HCT116 (cell line): ENCODE results near the gene ERC1. TPM values are rescaled to one million over a fixed set of nuclear protein-coding genes. Genes with fewer than 3 reads are reported as not detected.

Experiments used
- ATAC-seq: fragments of 200-7000 bp; cut with Tn5 transposase; 2 replicates; pipeline ENCODE4 v1.9.1; 2020; ENCODE audit warnings: mild to moderate bottlenecking, moderate library complexity
- BruUV-seq: library from RNA; stranded (reverse); fragments of 400-500 nt; replicated peaks from 2 replicates; lab custom pipeline; 2021; lab: Mats Ljungman, UMichigan
- CTCF ChIA-PET: fragments of 300-600 bp; sonication (Branson Sonifier 250); formaldehyde crosslinking; loops from one replicate; lab custom pipeline; 2021; ENCODE audit warnings: antibody characterized with exemption; lab: Charles Lee
- POLR2A ChIA-PET: fragments of 300-600, 350-600 bp; sonication (Branson Sonifier 250); formaldehyde crosslinking; loops from one replicate; lab custom pipeline; 2021; ENCODE audit warnings: antibody characterized with exemption; lab: Charles Lee
- RAD21 ChIA-PET, 2 experiments: fragments of 300-600 bp; sonication (Branson Sonifier 250); formaldehyde crosslinking; loops; one replicate each; lab custom pipeline; 2023; ENCODE audit warnings: low total read pairs in 2 of 2; ENCODE audit not compliant: uncharacterized antibody in 2 of 2, unreplicated experiment in 2 of 2, low non-redundant PET in 1 of 2; lab: Charles Lee
- DNase-seq: peaks from one replicate; pipeline ENCODE4 v3.0.0-alpha.2; 2010; ENCODE audit warnings: low read depth, low spot score
- H2AFZ ChIP-seq: fragments of 200-600 bp; shearing (Covaris generic), sonication (generic); 2 replicates; pipeline ENCODE4 v1.6.1; 2017; ENCODE audit warnings: low read depth, mixed run types, mixed read lengths, antibody characterized with exemption, low read length; ENCODE audit not compliant: poor library complexity, severe bottlenecking
- H3K27ac ChIP-seq: 2 replicates; pipeline ENCODE4 v1.5.1; 2012; ENCODE audit warnings: low read depth, low read length
- H3K27me3 ChIP-seq: fragments of 200-600 bp; sonication (generic); 2 replicates; pipeline ENCODE4 v1.6.1; 2016; ENCODE audit warnings: mixed run types, low read length, mixed read lengths; ENCODE audit not compliant: insufficient read depth
- H3K36me3 ChIP-seq, 2 experiments: fragments of 200-500 bp in 1 of 2; fragments of 200-600 bp in 1 of 2; sonication (Bioruptor generic) in 1 of 2; sonication (generic) in 1 of 2; 2 replicates each; pipeline versions ENCODE4 v1.5.1 to v1.6.1; 2014 to 2016; ENCODE audit warnings: low read length in 2 of 2, inconsistent platforms in 1 of 2, mixed read lengths in 1 of 2, mixed run types in 1 of 2; ENCODE audit not compliant: insufficient read depth in 2 of 2, control insufficient read depth in 1 of 2
- H3K4me1 ChIP-seq, 2 experiments: fragments of 200-600 bp in 1 of 2; sonication (generic) in 1 of 2; 2 replicates each; pipeline versions ENCODE4 v1.5.1 to v1.6.1; 2012 to 2017; ENCODE audit warnings: low read length in 2 of 2, inconsistent platforms in 1 of 2, mild to moderate bottlenecking in 1 of 2, mixed read lengths in 1 of 2, mixed run types in 1 of 2, moderate library complexity in 1 of 2; ENCODE audit not compliant: insufficient read depth in 2 of 2, control insufficient read depth in 1 of 2
- H3K4me2 ChIP-seq: fragments of 200-600 bp; sonication (generic); 2 replicates; pipeline ENCODE4 v1.6.1; 2017; ENCODE audit warnings: mixed run types, low read length, mixed read lengths
- H3K4me3 ChIP-seq, 2 experiments: fragments of 200-600 bp in 1 of 2; sonication (generic) in 1 of 2; replicated peaks in 1 of 2; 2 replicates each; pipeline ENCODE4 v1.5.1; 2011 to 2016; ENCODE audit warnings: low read length in 2 of 2, control low read depth in 1 of 2, low read depth in 1 of 2, mild to moderate bottlenecking in 1 of 2, mixed read lengths in 1 of 2, mixed run types in 1 of 2
- H3K79me2 ChIP-seq: fragments of 200-600 bp; sonication (generic); 2 replicates; pipeline ENCODE4 v1.6.1; 2017; ENCODE audit warnings: mild to moderate bottlenecking, mixed run types, low read length, moderate library complexity, mixed read lengths; ENCODE audit not compliant: insufficient read depth
- H3K9ac ChIP-seq: fragments of 200-600 bp; sonication (generic); 2 replicates; pipeline ENCODE4 v1.6.1; 2016; ENCODE audit warnings: low read length, mixed read lengths
- H3K9me2 ChIP-seq: fragments of 200-600 bp; sonication (generic), shearing (Covaris generic); 2 replicates; pipeline ENCODE4 v1.6.1; 2017; ENCODE audit warnings: mixed run types, mild to moderate bottlenecking, moderate library complexity; ENCODE audit not compliant: insufficient read depth
- H3K9me3 ChIP-seq, 2 experiments: fragments of 200-500 bp in 1 of 2; fragments of 200-600 bp in 1 of 2; sonication (Bioruptor generic) in 1 of 2; sonication (generic) in 1 of 2; 2 replicates each; pipeline ENCODE4 v1.6.1; 2014 to 2017; ENCODE audit warnings: low read length in 2 of 2, mixed read lengths in 2 of 2, inconsistent platforms in 1 of 2, low read depth in 1 of 2, mild to moderate bottlenecking in 1 of 2, mixed run types in 1 of 2, moderate library complexity in 1 of 2; ENCODE audit not compliant: control insufficient read depth in 1 of 2, insufficient read depth in 1 of 2
- H4K20me1 ChIP-seq: fragments of 200-600 bp; sonication (generic), shearing (Covaris generic); 2 replicates; pipeline ENCODE4 v1.6.1; 2017; ENCODE audit warnings: mixed run types, mild to moderate bottlenecking, moderate library complexity; ENCODE audit not compliant: insufficient read depth
- CBX3 ChIP-seq: IDR thresholded peaks from 2 replicates; pipeline ENCODE4 v1.6.1; 2012; ENCODE audit warnings: low read depth
- CEBPB ChIP-seq: IDR thresholded peaks from 2 replicates; pipeline ENCODE4 v1.6.1; 2012; ENCODE audit warnings: low read depth
- EGR1 ChIP-seq: IDR thresholded peaks from 2 replicates; pipeline ENCODE4 v1.6.1; 2012; ENCODE audit warnings: low read depth
- ELF1 ChIP-seq: IDR thresholded peaks from 2 replicates; pipeline ENCODE4 v1.6.1; 2012; ENCODE audit warnings: low read depth, borderline replicate concordance
- EZH2 ChIP-seq: fragments of 200-600 bp; sonication (generic); IDR thresholded peaks from 2 replicates; pipeline ENCODE4 v1.6.1; 2017; ENCODE audit warnings: antibody characterized with exemption, mixed run types
- JUND ChIP-seq: IDR thresholded peaks from 2 replicates; pipeline ENCODE4 v1.6.1; 2012
- MAX ChIP-seq: IDR thresholded peaks from 2 replicates; pipeline ENCODE4 v1.6.1; 2012
- POLR2A ChIP-seq: IDR thresholded peaks from 2 replicates; pipeline ENCODE4 v1.7.0; 2011; ENCODE audit warnings: borderline replicate concordance; ENCODE audit not compliant: insufficient read depth, insufficient read length; ENCODE audit errors: extremely low read depth
- POLR2AphosphoS5 ChIP-seq: IDR thresholded peaks from 2 replicates; pipeline ENCODE4 v1.6.1; 2011; ENCODE audit warnings: mild to moderate bottlenecking, low read depth, low read length, moderate library complexity
- SIN3A ChIP-seq: IDR thresholded peaks from 2 replicates; pipeline ENCODE4 v1.6.1; 2012; ENCODE audit warnings: low read depth
- SP1 ChIP-seq: IDR thresholded peaks from 2 replicates; pipeline ENCODE4 v1.6.1; 2012; ENCODE audit warnings: low read depth
- SRF ChIP-seq: IDR thresholded peaks from 2 replicates; pipeline ENCODE4 v1.6.1; 2012; ENCODE audit warnings: low read depth
- TCF7L2 ChIP-seq: IDR thresholded peaks from 2 replicates; pipeline ENCODE4 v1.7.0; 2011; ENCODE audit warnings: borderline replicate concordance, inconsistent platforms; ENCODE audit not compliant: insufficient read depth, insufficient read length; ENCODE audit errors: extremely low read depth
- ZBTB33 ChIP-seq: IDR thresholded peaks from 2 replicates; pipeline ENCODE4 v1.6.1; 2011; ENCODE audit warnings: mild to moderate bottlenecking, low read length, moderate library complexity; ENCODE audit not compliant: insufficient replicate concordance; ENCODE audit errors: extremely low read depth
- ZFX ChIP-seq: fragments of 450-650 bp; IDR thresholded peaks from 2 replicates; pipeline ENCODE4 v1.6.1; 2017
- ZNF274 ChIP-seq: fragments of 200-500 bp; sonication (Bioruptor generic); IDR thresholded peaks from 2 replicates; pipeline ENCODE4 v1.6.1; 2014; ENCODE audit warnings: mild to moderate bottlenecking, low read depth, low read length, inconsistent platforms
- intact Hi-C: fragments of 100-400 bp; cut with micrococcal nuclease; formaldehyde crosslinking; loops from 2 replicates; pipeline ENCODE4 v1.10.0; 2022
- total RNA-seq: library from RNA; stranded (reverse); gene quantifications from one replicate; pipeline ENCODE4 v1.2.1, GENCODE V29; 2021; ENCODE audit not compliant: unreplicated experiment

ERC1 gene
- total RNA-seq, 1 experiment from 2014 or later, result 41.9 TPM

- no peak for TF ChIP-seq TCF7L2
- no peak for TF ChIP-seq CBX3
- TF ChIP-seq ZBTB33, result no peak
- TF ChIP-seq, all 23 proteins: peak for 0
- ChIA-PET POLR2A (no interaction called here), CTCF (no interaction called here), RAD21 (no interaction called here)
- H3K9me2 ChIP-seq, result no peaks in the 10 kb centered on the region
- H3K36me3 ChIP-seq, result no peaks in the 10 kb centered on the region
- H3K27me3 ChIP-seq, result no peaks in the 10 kb centered on the region
- H3K9me3 ChIP-seq, result no peaks in the 10 kb centered on the region
- no peak overlapping the region for H2AFZ ChIP-seq
- DNase-seq (no peak), ATAC-seq (no peak)
- 0 out of 2 replicates have a peak, but pooled peaks cover 2% of the 10 kb centered on the region for H4K20me1 ChIP-seq
- H3K4me3 ChIP-seq, result no peak overlapping the region
- intact Hi-C loops, result no loop called here
- no TSS peak for BruUV-seq
- H3K4me2 ChIP-seq, result no peak overlapping the region
- no peak overlapping the region for H3K9ac ChIP-seq
- H3K27ac ChIP-seq, result no peak overlapping the region
- no peaks in the 10 kb centered on the region for H3K79me2 ChIP-seq
- H3K4me1 ChIP-seq, result no peaks in the 10 kb centered on the region
Observed at GRCh38 chr12:1369938-1370500, 379.0 kb downstream of the ERC1 start.

- H2AFZ ChIP-seq, result no peak overlapping the region
- TF ChIP-seq SIN3A (no peak), POLR2AphosphoS5 (no peak), JUND (no peak), ZFX (no peak), POLR2A (no peak), MAX (no peak), SP1 (no peak), CEBPB (no peak), EGR1 (no peak), ELF1 (no peak), ZBTB33 (no peak), SRF (no peak), ZNF274 (no peak), EZH2 (no peak)
Observed at GRCh38 chr12:1373901-1374735, 383.1 kb downstream of the ERC1 start.

More at GRCh38 chr12:1373901-1374735, 383.1 kb downstream of the ERC1 start:
- CTCF ChIA-PET, result no interaction called here
- no peaks in the 10 kb centered on the region for H3K9me3 ChIP-seq
- no peak overlapping the region for H3K4me3 ChIP-seq
- H4K20me1 ChIP-seq, result 0 out of 2 replicates have a peak, but pooled peaks cover 2% of the 10 kb centered on the region
- no peak for ATAC-seq
- H3K27me3 ChIP-seq, result no peaks in the 10 kb centered on the region
- no peaks in the 10 kb centered on the region for H3K9me2 ChIP-seq
- BruUV-seq, result no TSS peak
- H3K79me2 ChIP-seq, result no peaks in the 10 kb centered on the region
- intact Hi-C loops, result no loop called here
- no peak for DNase-seq
- RAD21 ChIA-PET, result no interaction called here
- H3K4me1 ChIP-seq, result no peaks in the 10 kb centered on the region
- H3K9ac ChIP-seq, result no peak overlapping the region
- H3K27ac ChIP-seq, result no peak overlapping the region
- H3K36me3 ChIP-seq, result no peaks in the 10 kb centered on the region
- H3K4me2 ChIP-seq, result no peak overlapping the region
- POLR2A ChIA-PET, result no interaction called here
